ENCODE measurements around the gene EFNA4. TPM values are rescaled to one million over a fixed set of nuclear protein-coding genes. Genes with fewer than 3 reads are reported as not detected.

The EFNA4 gene
- polyA plus RNA-seq, 2 of the 4 experiments (the other 2 are of a cell fraction) = 3.1 to 8.7 TPM

DNA sequence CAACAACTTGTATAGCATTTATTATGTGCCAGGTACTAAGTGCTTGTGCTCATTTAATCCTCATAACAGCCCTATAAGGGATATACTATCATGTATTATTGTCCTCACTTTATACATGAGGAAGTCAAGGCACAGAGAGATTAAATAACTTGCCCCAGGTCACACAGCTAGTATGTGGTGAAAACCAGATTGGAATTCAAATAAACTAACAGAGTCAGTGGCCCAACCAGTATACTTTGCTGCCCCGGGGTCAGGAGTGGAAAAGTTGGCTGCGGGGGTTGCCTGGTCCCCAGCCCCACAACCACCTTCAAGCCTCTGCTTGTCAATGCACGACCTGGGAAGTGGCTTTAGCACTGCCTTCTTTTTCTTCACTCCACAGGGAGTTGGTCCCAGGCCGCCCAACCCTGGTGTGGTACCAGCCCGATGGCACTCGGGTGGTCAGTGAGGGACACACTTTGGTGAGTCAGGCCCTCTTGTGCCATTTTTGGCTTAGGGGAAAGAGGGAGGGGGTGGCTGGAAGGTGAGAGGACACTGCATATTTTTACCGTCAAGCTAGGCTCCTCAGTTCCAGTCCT lies 9.9 kb upstream of the EFNA4 start:
- Histone ChIP-seq H3K9me3 (no peaks in the 10 kb centered on the region), H3K4me3 (no peak overlapping the region), H3K4me1 (peaks cover 22% of the 10 kb centered on the region), H3K27ac (no peak overlapping the region), H3K4me2 (no peak overlapping the region)
- WGBS (ENCODE audit: missing lambda C conversion rate) = 89% methylated on average over 7 of the region's 7 CpGs
- DNase-seq (ENCODE audit: low read depth in 1 of 2, low spot score in 1 of 2) (no peak), ATAC-seq (no peak), FAIRE-seq (no peak)
- ChIA-PET CTCF (interaction anchor here (1.4 to 27.3 kb wide), 4 partner anchors 8 to 38 kb away, joined by 4 to 350 read pairs (median 213); partner anchors contain the start of genes EFNA3 and EFNA4), POLR2A (interaction anchor here (0.6 to 1.2 kb wide), 2 partner anchors 23 to 61 kb away, joined by 3 to 5 read pairs; partner anchors contain the start of gene LENEP)
- TF ChIP-seq RAD21 (conservative IDR thresholded peaks at IDR 0.05 in 1 of 2, IDR thresholded peaks at IDR 0.05 in 1 of 2) = no peak
- no peak for TF ChIP-seq POLR2AphosphoS2 (conservative IDR thresholded peaks at IDR 0.05; ENCODE audit: low read length)
- TF ChIP-seq, protein P1, sequence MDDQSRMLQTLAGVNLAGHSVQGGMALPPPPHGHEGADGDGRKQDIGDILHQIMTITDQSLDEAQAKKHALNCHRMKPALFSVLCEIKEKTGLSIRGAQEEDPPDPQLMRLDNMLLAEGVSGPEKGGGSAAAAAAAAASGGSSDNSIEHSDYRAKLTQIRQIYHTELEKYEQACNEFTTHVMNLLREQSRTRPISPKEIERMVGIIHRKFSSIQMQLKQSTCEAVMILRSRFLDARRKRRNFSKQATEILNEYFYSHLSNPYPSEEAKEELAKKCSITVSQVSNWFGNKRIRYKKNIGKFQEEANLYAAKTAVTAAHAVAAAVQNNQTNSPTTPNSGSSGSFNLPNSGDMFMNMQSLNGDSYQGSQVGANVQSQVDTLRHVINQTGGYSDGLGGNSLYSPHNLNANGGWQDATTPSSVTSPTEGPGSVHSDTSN (IDR thresholded peaks at IDR 0.05) = no peak
- TF ChIP-seq, protein P2, sequence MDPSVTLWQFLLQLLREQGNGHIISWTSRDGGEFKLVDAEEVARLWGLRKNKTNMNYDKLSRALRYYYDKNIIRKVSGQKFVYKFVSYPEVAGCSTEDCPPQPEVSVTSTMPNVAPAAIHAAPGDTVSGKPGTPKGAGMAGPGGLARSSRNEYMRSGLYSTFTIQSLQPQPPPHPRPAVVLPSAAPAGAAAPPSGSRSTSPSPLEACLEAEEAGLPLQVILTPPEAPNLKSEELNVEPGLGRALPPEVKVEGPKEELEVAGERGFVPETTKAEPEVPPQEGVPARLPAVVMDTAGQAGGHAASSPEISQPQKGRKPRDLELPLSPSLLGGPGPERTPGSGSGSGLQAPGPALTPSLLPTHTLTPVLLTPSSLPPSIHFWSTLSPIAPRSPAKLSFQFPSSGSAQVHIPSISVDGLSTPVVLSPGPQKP (IDR thresholded peaks at IDR 0.05; ENCODE audit: low read depth, low read length) = no peak
- TF ChIP-seq ZC3H11A (IDR thresholded peaks at IDR 0.05) = no peak
- TF ChIP-seq, protein P3, sequence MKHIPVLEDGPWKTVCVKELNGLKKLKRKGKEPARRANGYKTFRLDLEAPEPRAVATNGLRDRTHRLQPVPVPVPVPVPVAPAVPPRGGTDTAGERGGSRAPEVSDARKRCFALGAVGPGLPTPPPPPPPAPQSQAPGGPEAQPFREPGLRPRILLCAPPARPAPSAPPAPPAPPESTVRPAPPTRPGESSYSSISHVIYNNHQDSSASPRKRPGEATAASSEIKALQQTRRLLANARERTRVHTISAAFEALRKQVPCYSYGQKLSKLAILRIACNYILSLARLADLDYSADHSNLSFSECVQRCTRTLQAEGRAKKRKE (CRISPR knock-in tag; IDR thresholded peaks at IDR 0.05; ENCODE audit: low read depth) = no peak
- TF ChIP-seq FOSL2 (IDR thresholded peaks at IDR 0.05) = no peak
- no peak for TF ChIP-seq FOSL2 (CRISPR knock-in tag; IDR thresholded peaks at IDR 0.05)
- no peak for TF ChIP-seq ZSCAN20 (CRISPR knock-in tag; IDR thresholded peaks at IDR 0.05)
- no peak for TF ChIP-seq NFE2L2 (conservative IDR thresholded peaks at IDR 0.05; ENCODE audit: low read length)
- no peak for TF ChIP-seq CBX8 (IDR thresholded peaks at IDR 0.05)
- no peak for TF ChIP-seq NPAS2 (CRISPR knock-in tag; IDR thresholded peaks at IDR 0.05; ENCODE audit: borderline replicate concordance)
- no peak for TF ChIP-seq PHF8 (IDR thresholded peaks at IDR 0.05; ENCODE audit: borderline replicate concordance, low read depth)
- TF ChIP-seq, protein P4, sequence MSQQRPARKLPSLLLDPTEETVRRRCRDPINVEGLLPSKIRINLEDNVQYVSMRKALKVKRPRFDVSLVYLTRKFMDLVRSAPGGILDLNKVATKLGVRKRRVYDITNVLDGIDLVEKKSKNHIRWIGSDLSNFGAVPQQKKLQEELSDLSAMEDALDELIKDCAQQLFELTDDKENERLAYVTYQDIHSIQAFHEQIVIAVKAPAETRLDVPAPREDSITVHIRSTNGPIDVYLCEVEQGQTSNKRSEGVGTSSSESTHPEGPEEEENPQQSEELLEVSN (IDR thresholded peaks at IDR 0.05; ENCODE audit: borderline replicate concordance, low read depth) = no peak

DNA sequence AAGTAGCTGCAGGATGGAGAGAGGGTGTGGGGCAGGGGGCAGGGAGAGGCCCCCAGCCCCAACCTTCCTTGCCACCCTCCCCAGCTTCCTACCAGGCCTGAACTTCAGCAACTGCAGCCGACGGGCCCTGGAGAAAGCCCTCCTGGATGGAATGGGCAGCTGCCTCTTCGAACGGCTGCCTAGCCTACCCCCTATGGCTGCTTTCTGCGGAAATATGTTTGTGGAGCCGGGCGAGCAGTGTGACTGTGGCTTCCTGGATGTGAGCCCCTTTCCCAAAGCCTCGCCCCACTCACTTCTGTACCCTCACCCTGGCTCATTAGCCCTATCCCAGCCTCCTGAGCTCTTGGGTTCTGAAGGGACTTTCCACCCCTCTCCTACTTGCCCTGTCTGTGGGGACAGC lies 6.4 kb upstream of the EFNA4 start:
- POLR2A ChIA-PET = interaction anchor here (0.5 to 1.2 kb wide), 2 partner anchors 72 to 87 kb away, joined by 3 read pairs; no protein-coding TSS in a partner anchor
- no peak for DNase-seq (ENCODE audit: low read depth in 1 of 2, low spot score in 1 of 2)
- TF ChIP-seq JUNB (IDR thresholded peaks at IDR 0.05) (no peak), RNF2 (IDR thresholded peaks at IDR 0.05; ENCODE audit: borderline replicate concordance, low read depth) (no peak), HOXA7 (CRISPR knock-in tag; IDR thresholded peaks at IDR 0.05) (no peak), NFE2L2 (conservative IDR thresholded peaks at IDR 0.05; ENCODE audit: low read length) (no peak), ZNF302 (CRISPR knock-in tag; IDR thresholded peaks at IDR 0.05) (no peak), FOSL2 (IDR thresholded peaks at IDR 0.05) (no peak), FOSL2 (CRISPR knock-in tag; IDR thresholded peaks at IDR 0.05) (no peak), GATA3 (IDR thresholded peaks at IDR 0.05; ENCODE audit: borderline replicate concordance) (no peak), NR3C1 (IDR thresholded peaks at IDR 0.05) (no peak)
- TF ChIP-seq, protein P5, sequence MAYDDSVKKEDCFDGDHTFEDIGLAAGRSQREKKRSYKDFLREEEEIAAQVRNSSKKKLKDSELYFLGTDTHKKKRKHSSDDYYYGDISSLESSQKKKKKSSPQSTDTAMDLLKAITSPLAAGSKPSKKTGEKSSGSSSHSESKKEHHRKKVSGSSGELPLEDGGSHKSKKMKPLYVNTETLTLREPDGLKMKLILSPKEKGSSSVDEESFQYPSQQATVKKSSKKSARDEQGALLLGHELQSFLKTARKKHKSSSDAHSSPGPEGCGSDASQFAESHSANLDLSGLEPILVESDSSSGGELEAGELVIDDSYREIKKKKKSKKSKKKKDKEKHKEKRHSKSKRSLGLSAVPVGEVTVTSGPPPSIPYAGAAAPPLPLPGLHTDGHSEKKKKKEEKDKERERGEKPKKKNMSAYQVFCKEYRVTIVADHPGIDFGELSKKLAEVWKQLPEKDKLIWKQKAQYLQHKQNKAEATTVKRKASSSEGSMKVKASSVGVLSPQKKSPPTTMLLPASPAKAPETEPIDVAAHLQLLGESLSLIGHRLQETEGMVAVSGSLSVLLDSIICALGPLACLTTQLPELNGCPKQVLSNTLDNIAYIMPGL (CRISPR knock-in tag; IDR thresholded peaks at IDR 0.05; ENCODE audit: borderline replicate concordance) = no peak
- Histone ChIP-seq H3K27ac (no peak overlapping the region), H3K4me1 (peaks cover 17% of the 10 kb centered on the region), H3K9me3 (no peaks in the 10 kb centered on the region), H3K4me3 (no peak overlapping the region), H3K4me2 (no peak overlapping the region)
- no peak for FAIRE-seq
- CTCF ChIA-PET = interaction anchor here (0.6 to 27.3 kb wide), 9 partner anchors 16 to 388 kb away, joined by 3 to 350 read pairs (median 5); partner anchors contain the start of gene EFNA3
- ATAC-seq = no peak
- 98% methylated on average over 8 of the region's 8 CpGs for WGBS (ENCODE audit: missing lambda C conversion rate)

Data from A549 (cell line).